BLaER1 treated with 17β-estradiol and CSF1 and Interleukin-3, amounts not matched to agents 10 nM and 100 nM (cell line): ENCODE measurements around the gene CAPN1.

Experiments
- H3K27ac ChIP-seq, 11 experiments: shearing (Covaris generic); formaldehyde crosslinking; 2 replicates each; pipeline ENCODE4 v1.8.1; 2022
- H3K27me3 ChIP-seq, 11 experiments: shearing (Covaris generic); formaldehyde crosslinking; 2 replicates each; pipeline ENCODE4 v1.8.1; 2022
- H3K36me3 ChIP-seq, 11 experiments: shearing (Covaris generic); formaldehyde crosslinking; 2 replicates each; pipeline ENCODE4 v1.8.1; 2022
- H3K4me1 ChIP-seq, 10 experiments: shearing (Covaris generic); formaldehyde crosslinking; 2 replicates each; pipeline ENCODE4 v1.8.1; 2022
- H3K4me2 ChIP-seq, 11 experiments: shearing (Covaris generic); formaldehyde crosslinking; 2 replicates each; pipeline ENCODE4 v1.8.1; 2022
- H3K4me3 ChIP-seq, 10 experiments: shearing (Covaris generic); formaldehyde crosslinking; 2 replicates each; pipeline ENCODE4 v1.8.1; 2022
- H3K9ac ChIP-seq, 11 experiments: shearing (Covaris generic); formaldehyde crosslinking; 2 replicates each; pipeline ENCODE4 v1.8.1; 2022
- H3K9me3 ChIP-seq, 11 experiments: shearing (Covaris generic); formaldehyde crosslinking; replicated peaks in 1 of 11; 2 replicates each; pipeline ENCODE4 v1.8.1; 2022
- H4K20me1 ChIP-seq, 11 experiments: shearing (Covaris generic); formaldehyde crosslinking; 2 replicates each; pipeline ENCODE4 v1.8.1; 2022
- Cebpa-rat ChIP-seq, 11 experiments: shearing (Covaris generic); IDR thresholded peaks; 2 replicates each; pipeline ENCODE4 v1.8.1; 2022

The CAPN1 gene

GRCh38 chr11:65185171-65185570 lies 3.4 kb downstream of the CAPN1 start:
- no peaks in the 10 kb centered on the region for H3K9me3 ChIP-seq
- H3K4me2 ChIP-seq, result no peak overlapping the region
- peaks cover 46 to 71% (median 68%) of the 10 kb centered on the region in 11 experiments for H3K36me3 ChIP-seq
- peak overlapping the region in 3 of 11 experiments; percentile 7 to 23 (median 15); a peak in 1 of 22 replicates for H3K9ac ChIP-seq
- H3K27me3 ChIP-seq, result no peaks in the 10 kb centered on the region
- H4K20me1 ChIP-seq, result peaks cover 0 to 77% (median 34%) of the 10 kb centered on the region in 11 experiments; a peak in 15 of 22 replicates
- H3K4me1 ChIP-seq, result peaks cover 26 to 56% (median 35%) of the 10 kb centered on the region in 10 experiments
- H3K27ac ChIP-seq, result no peak overlapping the region
- no peak for TF ChIP-seq Cebpa-rat (IDR thresholded peaks at IDR 0.05)
- no peak overlapping the region for H3K4me3 ChIP-seq

- H3K27me3 ChIP-seq, result no peaks in the 10 kb centered on the region
- no peaks in the 10 kb centered on the region for H3K9me3 ChIP-seq
- H3K27ac ChIP-seq, result no peak overlapping the region
- peak in 2 of 11 experiments; percentile 12 to 42; a peak in 3 of 22 replicates for TF ChIP-seq Cebpa-rat (IDR thresholded peaks at IDR 0.05)
- no peak overlapping the region for H3K4me3 ChIP-seq
- H3K36me3 ChIP-seq, result peaks cover 54 to 78% (median 75%) of the 10 kb centered on the region in 11 experiments
- H3K9ac ChIP-seq, result peak overlapping the region in 1 of 11 experiments; percentile 26; a peak in 1 of 22 replicates
- H4K20me1 ChIP-seq, result peaks cover 0 to 82% (median 34%) of the 10 kb centered on the region in 11 experiments; a peak in 16 of 22 replicates
- peaks cover 19 to 51% (median 29%) of the 10 kb centered on the region in 10 experiments for H3K4me1 ChIP-seq
- no peak overlapping the region for H3K4me2 ChIP-seq
Observed at GRCh38 chr11:65185869-65186341, 4.2 kb downstream of the CAPN1 start.

GRCh38 chr11:65186701-65187100 lies 5.0 kb downstream of the CAPN1 start:
- Histone ChIP-seq H3K4me2 (no peak overlapping the region), H4K20me1 (peaks cover 0 to 82% (median 34%) of the 10 kb centered on the region in 11 experiments; a peak in 16 of 22 replicates), H3K9me3 (no peaks in the 10 kb centered on the region), H3K4me1 (peaks cover 17 to 55% (median 27%) of the 10 kb centered on the region in 10 experiments), H3K27ac (no peak overlapping the region), H3K27me3 (no peaks in the 10 kb centered on the region), H3K9ac (0 out of 22 replicates have a peak overlapping the region, but pooled peaks of 1 of the 11 experiments have one; percentile 26), H3K36me3 (peaks cover 62 to 86% (median 81%) of the 10 kb centered on the region in 11 experiments), H3K4me3 (no peak overlapping the region)
- TF ChIP-seq Cebpa-rat (IDR thresholded peaks at IDR 0.05), result no peak

- no peaks in the 10 kb centered on the region for H3K27me3 ChIP-seq
- peaks cover 17 to 55% (median 27%) of the 10 kb centered on the region in 10 experiments for H3K4me1 ChIP-seq
- no peak overlapping the region for H3K4me3 ChIP-seq
- H3K36me3 ChIP-seq, result peaks cover 67 to 91% (median 86%) of the 10 kb centered on the region in 11 experiments
- H3K9ac ChIP-seq, result no peak overlapping the region
- peaks cover 0 to 86% (median 34%) of the 10 kb centered on the region in 11 experiments; a peak in 16 of 22 replicates for H4K20me1 ChIP-seq
- TF ChIP-seq Cebpa-rat (IDR thresholded peaks at IDR 0.05), result no peak
- H3K9me3 ChIP-seq, result no peaks in the 10 kb centered on the region
- H3K27ac ChIP-seq, result no peak overlapping the region
- no peak overlapping the region for H3K4me2 ChIP-seq
Observed at GRCh38 chr11:65187146-65187675, 5.5 kb downstream of the CAPN1 start.

- Histone ChIP-seq H3K27me3 (no peaks in the 10 kb centered on the region), H3K27ac (no peak overlapping the region), H3K4me2 (no peak overlapping the region), H3K9me3 (no peaks in the 10 kb centered on the region), H3K4me3 (no peak overlapping the region), H4K20me1 (peaks cover 0 to 80% (median 31%) of the 10 kb centered on the region in 11 experiments; a peak in 16 of 22 replicates), H3K36me3 (peaks cover 73 to 99% (median 92%) of the 10 kb centered on the region in 11 experiments), H3K9ac (no peak overlapping the region), H3K4me1 (peaks cover 9 to 49% (median 21%) of the 10 kb centered on the region in 10 experiments)
- no peak for TF ChIP-seq Cebpa-rat (IDR thresholded peaks at IDR 0.05)
Observed at GRCh38 chr11:65187971-65188461, 6.3 kb downstream of the CAPN1 start.

GRCh38 chr11:65188486-65188885 lies 6.8 kb downstream of the CAPN1 start:
- TF ChIP-seq Cebpa-rat (IDR thresholded peaks at IDR 0.05), result no peak
- Histone ChIP-seq H3K9me3 (no peaks in the 10 kb centered on the region), H3K36me3 (peaks cover 78 to 99% (median 95%) of the 10 kb centered on the region in 11 experiments)

GRCh38 chr11:65189191-65189590 lies 7.5 kb downstream of the CAPN1 start:
- Histone ChIP-seq H3K4me2 (peak overlapping the region in 4 of 11 experiments; percentile 40 to 77 (median 62); a peak in 7 of 22 replicates), H3K36me3 (peaks cover 85 to 99% (median 95%) of the 10 kb centered on the region in 11 experiments), H3K9ac (peak overlapping the region in 3 of 11 experiments; percentile 30 to 40 (median 31); a peak in 4 of 22 replicates), H3K4me3 (no peak overlapping the region), H3K9me3 (peaks cover 0 to 4% (median 0%) of the 10 kb centered on the region in 11 experiments; a peak in 1 of 22 replicates), H3K27ac (no peak overlapping the region; a peak in 1 of 22 replicates), H3K27me3 (no peaks in the 10 kb centered on the region), H3K4me1 (peaks cover 0 to 37% (median 9%) of the 10 kb centered on the region in 10 experiments; a peak in 11 of 20 replicates), H4K20me1 (peaks cover 0 to 68% (median 20%) of the 10 kb centered on the region in 11 experiments; a peak in 15 of 22 replicates)
- TF ChIP-seq Cebpa-rat (IDR thresholded peaks at IDR 0.05), result no peak

More at GRCh38 chr11:65188486-65188885, 6.8 kb downstream of the CAPN1 start:
- Histone ChIP-seq H3K27ac (no peak overlapping the region), H3K27me3 (no peaks in the 10 kb centered on the region), H3K4me2 (no peak overlapping the region), H3K4me3 (no peak overlapping the region), H4K20me1 (peaks cover 0 to 76% (median 27%) of the 10 kb centered on the region in 11 experiments; a peak in 16 of 22 replicates), H3K4me1 (peaks cover 6 to 44% (median 16%) of the 10 kb centered on the region in 10 experiments), H3K9ac (0 out of 22 replicates have a peak overlapping the region, but pooled peaks of 1 of the 11 experiments have one; percentile 31)

GRCh38 chr11:65194564-65194963 lies 12.8 kb downstream of the CAPN1 start:
- no peak overlapping the region for H3K27ac ChIP-seq
- TF ChIP-seq Cebpa-rat (IDR thresholded peaks at IDR 0.05), result no peak
- peaks cover 0 to 18% (median 7%) of the 10 kb centered on the region in 10 experiments; a peak in 11 of 20 replicates for H3K4me1 ChIP-seq
- H3K27me3 ChIP-seq, result no peaks in the 10 kb centered on the region
- no peak overlapping the region for H3K4me2 ChIP-seq
- no peak overlapping the region for H3K9ac ChIP-seq
- H3K36me3 ChIP-seq, result peaks cover 73 to 100% (median 97%) of the 10 kb centered on the region in 11 experiments
- peaks cover 0 to 44% (median 0%) of the 10 kb centered on the region in 11 experiments; a peak in 7 of 22 replicates for H4K20me1 ChIP-seq
- peaks cover 0 to 8% (median 0%) of the 10 kb centered on the region in 11 experiments; a peak in 3 of 22 replicates for H3K9me3 ChIP-seq
- no peak overlapping the region for H3K4me3 ChIP-seq

GRCh38 chr11:65204143-65204542 lies 22.4 kb downstream of the CAPN1 start:
- Histone ChIP-seq H3K4me3 (no peak overlapping the region), H3K9ac (no peak overlapping the region), H3K27me3 (no peaks in the 10 kb centered on the region), H4K20me1 (peaks cover 0 to 40% (median 0%) of the 10 kb centered on the region in 11 experiments; a peak in 7 of 22 replicates), H3K4me1 (peaks cover 12 to 21% (median 19%) of the 10 kb centered on the region in 10 experiments), H3K4me2 (no peak overlapping the region), H3K27ac (no peak overlapping the region), H3K36me3 (peaks cover 84 to 99% (median 90%) of the 10 kb centered on the region in 11 experiments), H3K9me3 (no peaks in the 10 kb centered on the region)
- TF ChIP-seq Cebpa-rat (IDR thresholded peaks at IDR 0.05), result no peak
